KOPT-K1 (cell line): ENCODE measurements around the gene CHAD.

ENCODE experiments used
- H3K27ac ChIP-seq: fragments of 200-600 bp; sonication (generic); 2 replicates; pipeline ENCODE4 v1.5.1; 2016; ENCODE audit warnings: antibody characterized with exemption, mild to moderate bottlenecking, low read depth, low read length; ENCODE audit not compliant: poor library complexity, severe bottlenecking
- H3K36me3 ChIP-seq: fragments of 200-600 bp; sonication (generic); 2 replicates; pipeline ENCODE4 v1.5.1; 2017; ENCODE audit warnings: antibody characterized with exemption, mild to moderate bottlenecking, low read length, moderate library complexity; ENCODE audit not compliant: insufficient read depth
- H3K9me3 ChIP-seq: fragments of 200-600 bp; sonication (generic); 2 replicates; pipeline ENCODE4 v1.5.1; 2017; ENCODE audit warnings: antibody characterized with exemption, low read length, mild to moderate bottlenecking; ENCODE audit not compliant: insufficient read depth, poor library complexity, severe bottlenecking

CHAD gene

DNA sequence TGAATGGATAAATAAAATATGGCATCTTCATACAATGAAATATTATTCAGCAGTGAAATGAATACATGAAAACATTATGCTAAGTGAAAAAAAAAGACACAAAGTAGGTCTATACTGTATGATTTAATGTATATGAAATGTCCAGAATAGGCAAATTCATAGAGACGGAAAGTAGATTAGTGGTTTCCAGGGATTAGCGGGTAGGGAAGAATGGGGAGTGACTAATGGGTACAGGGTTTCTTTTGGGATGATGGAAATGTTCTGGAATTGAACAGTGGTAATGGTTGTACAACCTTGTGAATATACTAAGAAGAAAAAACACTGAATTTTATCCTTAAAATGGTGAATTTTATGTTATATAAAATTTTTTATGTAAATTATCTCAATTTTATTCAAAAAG lies 31.0 kb upstream of the CHAD start:
- H3K36me3 ChIP-seq, result no peaks in the 10 kb centered on the region
- H3K9me3 ChIP-seq, result no peaks in the 10 kb centered on the region

GRCh38 chr17:50499270-50499669 lies 30.6 kb upstream of the CHAD start:
- no peaks in the 10 kb centered on the region for H3K9me3 ChIP-seq
- no peaks in the 10 kb centered on the region for H3K36me3 ChIP-seq
- H3K27ac ChIP-seq, result no peak overlapping the region

More for the DNA sequence above, 31.0 kb upstream of the CHAD start:
- no peak overlapping the region for H3K27ac ChIP-seq

GRCh38 chr17:50498021-50498874 lies 29.6 kb upstream of the CHAD start:
- no peaks in the 10 kb centered on the region for H3K9me3 ChIP-seq
- H3K36me3 ChIP-seq, result no peaks in the 10 kb centered on the region
- no peak overlapping the region for H3K27ac ChIP-seq

- no peaks in the 10 kb centered on the region for H3K9me3 ChIP-seq
- H3K27ac ChIP-seq, result no peak overlapping the region
- no peaks in the 10 kb centered on the region for H3K36me3 ChIP-seq
Measured at GRCh38 chr17:50495918-50496317, 27.2 kb upstream of the CHAD start.

- H3K36me3 ChIP-seq, result no peaks in the 10 kb centered on the region
- no peaks in the 10 kb centered on the region for H3K9me3 ChIP-seq
- H3K27ac ChIP-seq, result no peak overlapping the region
Measured at GRCh38 chr17:50495217-50495823, 26.6 kb upstream of the CHAD start.

DNA sequence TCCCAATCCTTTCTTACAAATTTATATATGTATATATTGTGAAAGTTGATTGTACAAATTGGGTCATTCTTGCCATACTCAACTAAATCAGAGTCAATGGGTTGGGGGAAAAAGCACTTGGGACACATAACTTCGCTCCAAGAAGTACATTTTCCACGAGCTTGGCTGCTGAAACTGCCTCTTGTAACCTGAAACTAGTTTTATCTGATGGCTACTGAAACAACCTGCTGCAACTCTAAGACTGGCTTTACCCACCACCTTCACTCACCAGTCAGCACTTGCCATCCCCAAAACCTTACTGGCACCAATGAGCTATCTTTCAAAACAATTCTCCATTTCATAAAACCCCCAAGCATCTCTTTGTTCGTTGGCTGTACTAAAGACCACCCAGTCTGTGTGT lies 25.1 kb upstream of the CHAD start:
- H3K9me3 ChIP-seq, result no peaks in the 10 kb centered on the region
- no peaks in the 10 kb centered on the region for H3K36me3 ChIP-seq
- no peak overlapping the region for H3K27ac ChIP-seq

DNA sequence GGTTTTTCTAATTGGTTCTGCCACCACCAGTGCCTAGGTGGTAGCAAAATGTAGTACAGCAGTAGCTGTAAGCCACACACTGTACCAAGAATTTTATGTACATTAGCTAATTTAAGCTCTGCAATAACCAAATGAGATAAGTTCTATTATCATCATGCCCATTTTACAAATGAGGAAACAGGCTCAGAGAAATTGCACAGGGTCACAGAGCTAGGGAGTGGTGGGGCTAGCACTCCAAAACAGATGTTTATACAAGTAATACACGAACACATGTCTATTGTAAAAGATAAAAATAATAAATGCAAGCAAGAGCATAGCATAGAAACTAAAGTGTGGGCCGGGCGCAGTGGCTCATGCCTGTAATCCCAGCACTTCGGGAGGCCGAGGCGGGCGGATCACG lies 23.5 kb upstream of the CHAD start:
- peaks cover 10% of the 10 kb centered on the region; the same call in 1 of the 2 replicates for H3K36me3 ChIP-seq
- H3K9me3 ChIP-seq, result no peaks in the 10 kb centered on the region
- H3K27ac ChIP-seq, result no peak overlapping the region

- peaks cover 16% of the 10 kb centered on the region; the same call in 1 of the 2 replicates for H3K36me3 ChIP-seq
- H3K27ac ChIP-seq, result no peak overlapping the region
- H3K9me3 ChIP-seq, result no peaks in the 10 kb centered on the region
Measured at GRCh38 chr17:50491505-50491904, 22.8 kb upstream of the CHAD start.

- H3K9me3 ChIP-seq, result no peaks in the 10 kb centered on the region
- no peak overlapping the region for H3K27ac ChIP-seq
- H3K36me3 ChIP-seq, result peaks cover 40% of the 10 kb centered on the region
Measured at GRCh38 chr17:50488880-50489279, 20.2 kb upstream of the CHAD start.

DNA sequence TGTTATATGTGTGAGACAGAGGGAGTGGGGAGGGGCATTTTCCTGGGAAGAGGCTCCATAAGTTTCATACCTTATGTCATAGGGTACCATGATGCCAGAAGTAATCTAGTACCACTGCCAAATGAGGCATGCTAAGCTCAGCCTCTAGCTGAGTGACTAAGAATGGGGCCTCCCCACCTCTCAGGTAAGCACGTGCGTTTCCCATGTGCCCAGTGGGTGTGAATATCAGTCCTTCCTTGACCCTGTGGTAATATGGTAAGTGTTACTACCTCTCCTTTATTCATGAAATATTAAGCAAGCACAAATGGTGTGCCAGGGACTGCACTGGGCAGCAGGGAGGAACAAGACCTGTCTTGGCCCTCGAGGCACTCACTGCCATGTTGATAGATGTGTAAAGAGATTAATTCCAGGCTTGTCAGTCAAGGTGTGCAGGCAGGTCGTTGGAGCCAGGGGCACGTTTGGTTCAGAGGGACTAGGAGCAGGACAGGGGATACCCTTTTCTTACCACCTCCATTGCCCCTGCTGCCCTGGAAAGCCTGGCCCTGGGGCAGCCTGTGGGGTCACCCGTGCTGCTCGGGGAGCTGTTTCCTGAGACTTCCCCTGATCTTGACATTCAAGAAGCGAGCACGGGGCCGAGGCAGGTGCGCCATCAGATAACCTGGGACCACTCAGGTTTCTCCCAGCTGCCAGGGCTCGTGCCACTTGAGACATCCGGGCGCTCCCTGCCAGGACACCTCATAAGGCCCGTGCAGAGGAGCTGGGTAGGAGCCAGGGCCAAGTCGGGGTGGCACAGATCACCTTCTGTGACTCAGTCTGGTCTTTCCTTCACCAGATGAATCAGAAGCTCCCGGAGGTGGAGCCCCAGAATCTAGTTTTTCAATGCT lies 18.8 kb upstream of the CHAD start:
- Histone ChIP-seq H3K36me3 (peaks cover 53% of the 10 kb centered on the region), H3K9me3 (no peaks in the 10 kb centered on the region), H3K27ac (no peak overlapping the region)

GRCh38 chr17:50484386-50485155 lies 15.9 kb upstream of the CHAD start:
- Histone ChIP-seq H3K27ac (no peak overlapping the region), H3K9me3 (no peaks in the 10 kb centered on the region), H3K36me3 (peaks cover 66% of the 10 kb centered on the region)

GRCh38 chr17:50483266-50483665 lies 14.6 kb upstream of the CHAD start:
- H3K36me3 ChIP-seq, result peaks cover 64% of the 10 kb centered on the region
- no peaks in the 10 kb centered on the region for H3K9me3 ChIP-seq
- H3K27ac ChIP-seq, result no peak overlapping the region

DNA sequence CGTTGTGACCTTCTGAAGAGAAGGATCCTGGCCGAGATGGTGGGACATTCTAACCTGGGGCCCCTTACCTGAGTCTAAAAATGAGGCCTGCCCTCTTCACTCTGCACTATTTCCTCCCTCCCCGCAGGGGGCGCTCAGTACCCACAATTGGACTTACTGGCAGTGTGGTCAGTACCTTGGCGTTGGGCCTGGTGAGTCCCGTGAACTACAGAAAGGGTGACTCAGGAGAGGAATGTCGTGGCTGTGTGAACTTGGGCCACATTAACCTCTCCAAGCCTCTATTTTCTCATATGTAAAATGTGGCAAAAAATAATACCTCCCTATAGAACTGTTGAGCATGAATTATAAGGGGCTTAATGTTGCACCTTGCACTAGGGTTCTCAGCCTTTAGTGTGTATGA lies 13.8 kb upstream of the CHAD start:
- Histone ChIP-seq H3K36me3 (peaks cover 59% of the 10 kb centered on the region), H3K9me3 (no peaks in the 10 kb centered on the region), H3K27ac (no peak overlapping the region)

- peaks cover 55% of the 10 kb centered on the region for H3K36me3 ChIP-seq
- H3K27ac ChIP-seq, result no peak overlapping the region
Measured at GRCh38 chr17:50482110-50482509, 13.4 kb upstream of the CHAD start.

More at GRCh38 chr17:50482110-50482509, 13.4 kb upstream of the CHAD start:
- no peaks in the 10 kb centered on the region for H3K9me3 ChIP-seq
